ENCODE measurements around the gene PPFIBP1. TPM values are rescaled to one million over a fixed set of nuclear protein-coding genes. Genes with fewer than 3 reads are reported as not detected.

Gene PPFIBP1
- total RNA-seq, 2 donors from 2014 or later = 61.3 to 121 TPM

DNA sequence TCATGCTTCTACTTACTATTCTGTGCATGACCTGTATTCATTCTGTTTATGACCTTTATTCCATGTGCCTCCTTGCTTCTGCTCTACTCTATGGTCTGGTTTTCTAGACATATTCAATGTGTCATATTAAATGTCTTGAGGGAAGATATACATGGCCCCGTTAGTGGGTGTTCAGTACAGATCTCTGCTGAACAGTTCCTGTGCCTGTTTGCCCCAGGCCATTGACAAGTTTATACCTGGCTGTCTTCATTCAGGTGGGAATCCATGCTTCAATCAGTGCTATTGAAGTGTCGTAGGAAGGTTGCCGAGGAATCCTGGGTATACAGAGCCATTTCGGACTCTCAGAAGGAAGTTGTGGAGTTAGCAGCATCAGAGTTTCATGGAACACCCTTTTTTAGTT is 7.4 kb upstream of the PPFIBP1 start:
- TF ChIP-seq POLR2AphosphoS5 (IDR thresholded peaks at IDR 0.05) (no peak), POLR2A (IDR thresholded peaks at IDR 0.05) (no peak)
- TF ChIP-seq, protein P1, sequence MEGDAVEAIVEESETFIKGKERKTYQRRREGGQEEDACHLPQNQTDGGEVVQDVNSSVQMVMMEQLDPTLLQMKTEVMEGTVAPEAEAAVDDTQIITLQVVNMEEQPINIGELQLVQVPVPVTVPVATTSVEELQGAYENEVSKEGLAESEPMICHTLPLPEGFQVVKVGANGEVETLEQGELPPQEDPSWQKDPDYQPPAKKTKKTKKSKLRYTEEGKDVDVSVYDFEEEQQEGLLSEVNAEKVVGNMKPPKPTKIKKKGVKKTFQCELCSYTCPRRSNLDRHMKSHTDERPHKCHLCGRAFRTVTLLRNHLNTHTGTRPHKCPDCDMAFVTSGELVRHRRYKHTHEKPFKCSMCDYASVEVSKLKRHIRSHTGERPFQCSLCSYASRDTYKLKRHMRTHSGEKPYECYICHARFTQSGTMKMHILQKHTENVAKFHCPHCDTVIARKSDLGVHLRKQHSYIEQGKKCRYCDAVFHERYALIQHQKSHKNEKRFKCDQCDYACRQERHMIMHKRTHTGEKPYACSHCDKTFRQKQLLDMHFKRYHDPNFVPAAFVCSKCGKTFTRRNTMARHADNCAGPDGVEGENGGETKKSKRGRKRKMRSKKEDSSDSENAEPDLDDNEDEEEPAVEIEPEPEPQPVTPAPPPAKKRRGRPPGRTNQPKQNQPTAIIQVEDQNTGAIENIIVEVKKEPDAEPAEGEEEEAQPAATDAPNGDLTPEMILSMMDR (IDR thresholded peaks at IDR 0.05) = no peak
- WGBS = 59% methylated on average over 4 of the region's 4 CpGs
- H3K36me3 ChIP-seq = no peaks in the 10 kb centered on the region
- no peak for DNase-seq (ENCODE audit: low spot score)
- H3K4me1 ChIP-seq (replicated peaks) = no peaks in the 10 kb centered on the region
- intact Hi-C loops (cut with DNase I) = no loop called here
- H3K9me3 ChIP-seq = no peaks in the 10 kb centered on the region
- no peaks in the 10 kb centered on the region for H3K27me3 ChIP-seq (replicated peaks; ENCODE audit: insufficient read depth)
- no peak overlapping the region for H3K4me3 ChIP-seq
- no peak overlapping the region for H3K27ac ChIP-seq

DNA sequence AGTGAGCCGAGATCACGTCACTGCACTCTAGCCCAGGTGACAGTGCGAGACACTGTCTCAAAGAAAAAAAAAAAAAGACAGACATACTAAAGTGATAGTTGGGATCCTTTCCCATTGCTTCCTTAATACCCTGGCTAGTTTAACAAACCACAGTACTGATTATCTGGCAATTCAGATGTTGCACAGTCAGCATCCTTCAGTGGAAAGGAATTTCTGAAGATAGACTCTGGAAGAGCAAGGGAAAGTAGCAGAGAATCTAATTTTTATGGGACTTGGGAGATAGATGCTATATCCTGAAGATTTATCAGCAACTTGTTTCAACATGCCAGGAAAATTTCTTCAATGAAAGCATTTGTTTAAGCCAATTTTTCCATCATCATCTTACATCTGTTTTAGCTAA is 6.5 kb upstream of the PPFIBP1 start:
- TF ChIP-seq POLR2A (IDR thresholded peaks at IDR 0.05) (no peak), POLR2AphosphoS5 (IDR thresholded peaks at IDR 0.05) (no peak)
- TF ChIP-seq, protein P1 (IDR thresholded peaks at IDR 0.05) = no peak
- WGBS = 91% methylated on average over 3 of the region's 3 CpGs
- no peaks in the 10 kb centered on the region for H3K4me1 ChIP-seq (replicated peaks)
- H3K36me3 ChIP-seq = no peaks in the 10 kb centered on the region
- H3K9me3 ChIP-seq = no peaks in the 10 kb centered on the region
- no peak for DNase-seq (ENCODE audit: low spot score)
- no peak overlapping the region for H3K27ac ChIP-seq
- H3K4me3 ChIP-seq = no peak overlapping the region
- no peaks in the 10 kb centered on the region for H3K27me3 ChIP-seq (replicated peaks; ENCODE audit: insufficient read depth)
- intact Hi-C loops (cut with DNase I) = no loop called here

DNA sequence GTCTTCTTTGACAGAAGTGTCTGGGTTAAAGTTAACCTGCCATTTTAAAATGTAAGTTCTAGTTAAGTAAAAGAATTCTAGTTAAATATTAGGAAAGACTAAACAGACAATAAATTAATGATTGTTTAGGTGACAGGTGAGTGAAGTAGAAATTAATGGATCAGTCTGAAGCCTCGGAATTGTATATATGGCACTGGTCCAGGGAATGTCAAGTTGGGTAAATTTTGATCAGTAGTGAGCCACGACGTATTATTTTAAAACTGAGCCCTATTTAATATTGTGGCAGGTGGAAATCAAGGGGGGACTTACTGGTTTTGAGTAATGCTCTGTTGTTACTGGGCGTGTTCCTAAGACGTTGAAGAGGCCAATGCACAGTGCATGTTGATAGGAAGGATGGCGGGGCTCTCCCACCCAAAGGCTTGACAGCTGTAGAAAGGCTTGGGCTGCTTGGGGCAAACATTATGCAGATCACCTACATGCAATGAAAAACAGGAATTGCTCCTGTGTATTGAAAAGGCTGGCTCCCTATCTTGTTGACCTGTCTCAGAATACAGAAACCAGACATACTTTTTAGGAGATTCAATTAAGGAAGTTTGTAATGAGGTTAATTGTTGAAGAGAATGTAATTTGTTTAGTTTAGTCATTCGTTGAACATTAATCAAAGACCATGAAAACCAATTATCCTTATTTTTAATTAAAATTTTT is 5.9 kb upstream of the PPFIBP1 start:
- 69% methylated on average over 7 of the region's 7 CpGs for WGBS

DNA sequence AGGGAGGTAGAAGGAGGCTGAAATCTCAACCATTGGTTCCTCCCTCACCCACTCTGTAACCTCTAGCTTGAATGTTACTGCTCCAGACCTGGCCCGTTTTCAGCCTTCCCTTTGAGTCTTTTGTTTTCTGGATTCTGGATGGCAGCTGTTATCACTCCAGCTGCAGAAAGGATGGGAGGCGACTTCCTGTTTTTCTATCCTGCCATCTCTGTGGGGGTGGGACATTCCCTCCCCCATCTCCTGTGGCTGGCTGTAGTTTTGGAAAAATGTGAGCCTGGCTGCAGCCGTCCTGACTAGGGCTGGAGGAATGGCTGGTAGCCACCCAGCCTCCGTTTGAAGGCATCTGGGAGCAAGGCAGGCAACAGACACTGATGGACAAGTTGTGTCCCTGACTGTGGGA is 2.9 kb upstream of the PPFIBP1 start:
- TF ChIP-seq POLR2AphosphoS5 (IDR thresholded peaks at IDR 0.05) (no peak), POLR2A (IDR thresholded peaks at IDR 0.05) (no peak)
- TF ChIP-seq, protein P1 (IDR thresholded peaks at IDR 0.05) = no peak
- Histone ChIP-seq H3K9me3 (no peaks in the 10 kb centered on the region), H3K4me3 (no peak overlapping the region), H3K4me1 (replicated peaks) (no peaks in the 10 kb centered on the region), H3K27ac (no peak overlapping the region), H3K36me3 (no peaks in the 10 kb centered on the region), H3K27me3 (replicated peaks; ENCODE audit: insufficient read depth) (no peaks in the 10 kb centered on the region)
- DNase-seq (ENCODE audit: low spot score) = no peak
- 49% methylated on average over 4 of the region's 4 CpGs for WGBS
- intact Hi-C loops (cut with DNase I) = loop anchor here (5.0 kb wide), 2 partner anchors 84 to 116 kb away; no protein-coding TSS in a partner anchor

More for the DNA sequence above, 5.9 kb upstream of the PPFIBP1 start:
- Histone ChIP-seq H3K27me3 (replicated peaks; ENCODE audit: insufficient read depth) (no peaks in the 10 kb centered on the region), H3K4me1 (replicated peaks) (no peaks in the 10 kb centered on the region), H3K27ac (no peak overlapping the region), H3K4me3 (no peak overlapping the region), H3K9me3 (no peaks in the 10 kb centered on the region), H3K36me3 (no peaks in the 10 kb centered on the region)
- TF ChIP-seq POLR2A (IDR thresholded peaks at IDR 0.05) = no peak
- TF ChIP-seq, protein P1 (IDR thresholded peaks at IDR 0.05) = no peak
- no peak for TF ChIP-seq POLR2AphosphoS5 (IDR thresholded peaks at IDR 0.05)
- no peak for DNase-seq (ENCODE audit: low spot score)
- intact Hi-C loops (cut with DNase I) = no loop called here

DNA sequence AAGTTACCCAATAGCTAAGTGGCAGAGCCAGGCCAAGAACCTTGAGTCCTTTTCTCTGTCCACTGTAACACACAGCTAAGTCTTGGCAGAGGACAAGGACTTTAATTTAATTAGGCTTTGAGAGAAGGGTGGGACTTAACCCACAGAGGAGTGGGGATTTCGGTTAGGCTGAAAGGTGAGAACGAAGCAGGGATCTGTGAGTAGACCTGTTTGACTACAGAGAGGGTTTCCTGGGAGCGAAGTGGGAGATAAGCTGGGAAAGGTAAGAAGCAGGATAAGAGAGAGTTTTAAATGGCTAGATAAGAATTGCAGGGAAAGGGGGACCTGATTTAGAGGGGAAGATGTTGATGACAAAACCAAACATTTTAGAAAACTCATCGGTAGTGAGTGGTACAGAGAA is 2.0 kb upstream of the PPFIBP1 start:
- no peak overlapping the region for H3K27ac ChIP-seq
- no peak overlapping the region for H3K4me3 ChIP-seq
- H3K36me3 ChIP-seq = no peaks in the 10 kb centered on the region
- DNase-seq (ENCODE audit: low spot score) = no peak
- intact Hi-C loops (cut with DNase I) = loop anchor here (5.0 kb wide), 2 partner anchors 85 to 115 kb away; no protein-coding TSS in a partner anchor
- TF ChIP-seq POLR2A (IDR thresholded peaks at IDR 0.05) (no peak), POLR2AphosphoS5 (IDR thresholded peaks at IDR 0.05) (no peak)
- TF ChIP-seq, protein P1 (IDR thresholded peaks at IDR 0.05) = no peak
- no peaks in the 10 kb centered on the region for H3K9me3 ChIP-seq
- 93% methylated on average over 4 of the region's 4 CpGs for WGBS
- H3K4me1 ChIP-seq (replicated peaks) = no peaks in the 10 kb centered on the region
- no peaks in the 10 kb centered on the region for H3K27me3 ChIP-seq (replicated peaks; ENCODE audit: insufficient read depth)

All from prostate gland (tissue), 2 donors.